WI38 (cell line): ENCODE data around the gene GPR68.

Source experiments
- H3K4me3 ChIP-seq: 2 replicates; pipeline ENCODE4 v1.5.1; 2011; ENCODE audit warnings: low read depth, mild to moderate bottlenecking, control low read depth, low read length
- TF ChIP-seq, protein P1 (sequence below): IDR thresholded peaks from 2 replicates; pipeline ENCODE4 v1.5.1; 2012; ENCODE audit warnings: low read depth, mild to moderate bottlenecking, control low read depth, low read length

The GPR68 gene

DNA sequence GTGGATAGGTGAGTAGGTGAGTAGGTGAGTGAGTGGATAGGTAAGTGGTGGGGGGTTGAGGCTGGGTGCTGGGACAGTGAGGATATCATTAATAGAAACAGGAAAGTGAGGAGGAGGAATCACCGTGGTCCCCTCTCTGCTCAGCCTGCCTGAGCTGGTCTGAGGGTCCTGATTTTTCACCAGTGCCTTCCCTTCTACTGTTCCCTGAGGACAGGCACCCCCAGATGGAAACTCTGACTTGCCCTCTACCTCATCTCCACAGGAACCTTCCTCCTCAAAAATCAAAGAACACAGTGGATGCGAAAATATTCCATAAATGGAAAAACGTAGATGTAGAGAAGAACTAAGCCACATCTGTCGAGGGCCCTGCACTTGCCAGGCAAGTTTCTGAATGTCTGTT is 1.9 kb downstream of the GPR68 start:
- no peak overlapping the region for H3K4me3 ChIP-seq
- TF ChIP-seq, protein P1, sequence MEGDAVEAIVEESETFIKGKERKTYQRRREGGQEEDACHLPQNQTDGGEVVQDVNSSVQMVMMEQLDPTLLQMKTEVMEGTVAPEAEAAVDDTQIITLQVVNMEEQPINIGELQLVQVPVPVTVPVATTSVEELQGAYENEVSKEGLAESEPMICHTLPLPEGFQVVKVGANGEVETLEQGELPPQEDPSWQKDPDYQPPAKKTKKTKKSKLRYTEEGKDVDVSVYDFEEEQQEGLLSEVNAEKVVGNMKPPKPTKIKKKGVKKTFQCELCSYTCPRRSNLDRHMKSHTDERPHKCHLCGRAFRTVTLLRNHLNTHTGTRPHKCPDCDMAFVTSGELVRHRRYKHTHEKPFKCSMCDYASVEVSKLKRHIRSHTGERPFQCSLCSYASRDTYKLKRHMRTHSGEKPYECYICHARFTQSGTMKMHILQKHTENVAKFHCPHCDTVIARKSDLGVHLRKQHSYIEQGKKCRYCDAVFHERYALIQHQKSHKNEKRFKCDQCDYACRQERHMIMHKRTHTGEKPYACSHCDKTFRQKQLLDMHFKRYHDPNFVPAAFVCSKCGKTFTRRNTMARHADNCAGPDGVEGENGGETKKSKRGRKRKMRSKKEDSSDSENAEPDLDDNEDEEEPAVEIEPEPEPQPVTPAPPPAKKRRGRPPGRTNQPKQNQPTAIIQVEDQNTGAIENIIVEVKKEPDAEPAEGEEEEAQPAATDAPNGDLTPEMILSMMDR: no peak

- TF ChIP-seq, protein P1: no peak
- H3K4me3 ChIP-seq: no peak overlapping the region
These were observed 2.6 kb downstream of the GPR68 start for GRCh38 chr14:91241863-91242262.

GRCh38 chr14:91238661-91239060 is 5.8 kb downstream of the GPR68 start:
- TF ChIP-seq, protein P1: no peak

GRCh38 chr14:91238085-91238484 is 6.4 kb downstream of the GPR68 start:
- TF ChIP-seq, protein P1: no peak

More at GRCh38 chr14:91238661-91239060, 5.8 kb downstream of the GPR68 start:
- H3K4me3 ChIP-seq: no peak overlapping the region

DNA sequence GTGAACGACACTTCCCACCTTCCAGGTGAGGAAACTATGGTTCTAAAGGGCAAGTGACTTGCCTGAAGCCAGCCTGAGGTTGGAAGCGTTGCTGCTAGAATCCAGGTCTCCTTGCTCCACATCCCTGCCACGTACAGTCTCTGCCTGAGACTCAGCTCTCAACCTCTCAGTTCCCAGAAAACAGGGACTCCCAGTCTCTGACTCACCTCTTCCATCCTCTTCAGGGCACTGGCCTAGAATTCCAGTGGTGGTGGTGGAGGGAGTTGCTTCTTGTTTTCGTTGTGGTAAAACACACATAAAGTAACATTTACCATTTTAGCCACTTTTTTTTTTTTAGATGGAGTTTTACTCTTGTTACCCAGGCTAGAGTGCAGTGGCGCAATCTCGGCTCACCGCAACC is 7.3 kb downstream of the GPR68 start:
- no peak overlapping the region for H3K4me3 ChIP-seq
- TF ChIP-seq, protein P1: no peak

More at GRCh38 chr14:91238085-91238484, 6.4 kb downstream of the GPR68 start:
- H3K4me3 ChIP-seq: no peak overlapping the region

DNA sequence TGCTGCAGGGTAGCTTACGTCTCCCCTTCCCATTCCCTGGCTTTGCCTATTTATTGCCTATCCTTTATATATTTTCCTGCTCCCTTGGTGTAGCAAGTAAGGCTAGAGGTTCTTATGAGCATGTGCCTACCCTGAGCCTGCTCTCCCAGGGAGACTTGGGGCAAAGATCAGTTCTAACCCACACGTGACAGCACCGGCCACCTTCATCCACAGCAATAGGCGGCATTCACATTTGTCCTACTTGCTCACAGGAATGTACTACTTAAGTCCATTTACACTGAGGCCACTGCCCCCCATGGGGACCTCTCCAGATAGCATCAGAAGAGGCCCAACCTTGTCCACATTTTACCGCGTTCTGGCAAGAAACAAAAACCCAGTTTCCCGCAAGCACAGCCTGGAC is 8.7 kb downstream of the GPR68 start:
- TF ChIP-seq, protein P1: no peak
- H3K4me3 ChIP-seq: no peak overlapping the region

DNA sequence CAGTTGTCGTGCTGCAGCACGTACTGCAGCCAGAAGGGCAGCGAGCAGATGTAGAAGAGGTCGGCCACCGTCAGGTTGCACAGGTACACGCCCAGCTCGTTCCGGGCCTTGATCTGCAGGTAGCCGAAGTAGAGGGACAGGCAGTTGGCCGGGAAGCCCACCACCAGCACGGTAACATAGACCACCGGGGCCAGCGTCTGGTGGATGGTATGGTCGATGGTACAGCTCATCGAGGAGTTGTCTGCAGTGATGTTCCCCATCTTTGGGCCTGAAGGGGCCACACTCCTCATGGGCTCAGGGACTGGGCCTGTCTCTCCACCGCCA is 9.8 kb downstream of the GPR68 start:
- no peak overlapping the region for H3K4me3 ChIP-seq
- TF ChIP-seq, protein P1: no peak
